Measurements from ENCODE around the gene TRMT112.
A peak's percentile ranks its signal among the peaks of the same experiment; 100 is the strongest.

Gene TRMT112

DNA sequence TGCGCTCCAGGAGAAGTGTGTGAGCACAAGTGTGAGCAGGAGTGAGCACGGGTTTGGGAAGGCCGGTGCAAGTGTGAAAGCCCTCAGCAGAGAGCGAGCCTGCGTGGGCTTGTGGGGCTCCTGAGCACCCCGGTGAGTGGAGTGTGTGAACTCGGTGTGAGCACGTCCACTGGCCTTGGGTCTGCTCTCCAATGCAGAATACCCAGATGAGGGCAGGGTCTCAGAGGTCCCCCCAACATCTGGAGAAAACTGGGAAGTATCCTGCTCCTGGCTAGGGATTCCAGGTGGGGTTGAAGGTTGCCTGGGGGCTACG lies 10.8 kb downstream of the TRMT112 start:
- DNase-seq = no peak

DNA sequence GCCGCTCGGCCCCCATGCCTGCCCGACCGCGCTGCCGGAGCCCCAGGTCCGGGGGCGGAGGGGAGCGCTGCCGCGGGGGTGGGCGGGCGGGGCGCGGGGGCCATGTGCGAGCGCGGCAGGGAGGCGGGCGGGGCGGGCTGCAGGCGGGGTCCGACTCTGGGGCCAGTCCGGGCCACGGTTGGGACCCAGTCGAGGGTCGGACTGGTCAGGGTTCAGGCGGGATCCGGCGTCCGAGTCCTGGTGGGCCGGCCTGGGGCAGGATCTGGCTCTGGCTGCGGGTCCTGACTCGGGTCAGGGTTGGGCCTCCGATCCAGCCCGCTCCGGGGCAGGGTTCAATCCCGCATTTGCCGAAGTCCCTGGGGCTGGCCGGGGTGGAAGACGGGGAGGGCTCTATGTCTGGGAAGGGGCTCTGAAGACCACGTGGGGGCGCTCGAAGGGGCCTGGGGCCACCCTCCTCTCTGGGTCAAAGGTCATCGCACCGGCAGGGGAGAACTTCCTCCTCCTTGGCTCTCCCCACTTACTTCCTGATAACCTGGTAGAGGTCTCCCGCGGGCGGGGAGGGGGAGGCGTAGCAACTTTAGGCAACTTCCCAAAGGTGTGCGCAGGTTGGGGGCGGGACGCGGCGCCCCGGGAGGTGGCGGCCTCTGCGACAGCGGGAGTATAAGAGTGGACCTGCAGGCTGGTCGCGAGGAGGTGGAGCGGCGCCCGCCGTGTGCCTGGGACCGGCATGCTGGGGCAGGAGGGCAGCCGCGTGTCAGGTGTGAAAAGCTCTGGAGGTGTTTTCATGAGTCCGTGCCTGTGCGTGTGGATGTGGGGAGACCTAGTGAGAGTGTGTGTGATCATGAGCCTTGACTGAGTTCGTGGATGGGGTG lies 11.4 kb downstream of the TRMT112 start:
- peak; percentile 59 for DNase-seq

DNA sequence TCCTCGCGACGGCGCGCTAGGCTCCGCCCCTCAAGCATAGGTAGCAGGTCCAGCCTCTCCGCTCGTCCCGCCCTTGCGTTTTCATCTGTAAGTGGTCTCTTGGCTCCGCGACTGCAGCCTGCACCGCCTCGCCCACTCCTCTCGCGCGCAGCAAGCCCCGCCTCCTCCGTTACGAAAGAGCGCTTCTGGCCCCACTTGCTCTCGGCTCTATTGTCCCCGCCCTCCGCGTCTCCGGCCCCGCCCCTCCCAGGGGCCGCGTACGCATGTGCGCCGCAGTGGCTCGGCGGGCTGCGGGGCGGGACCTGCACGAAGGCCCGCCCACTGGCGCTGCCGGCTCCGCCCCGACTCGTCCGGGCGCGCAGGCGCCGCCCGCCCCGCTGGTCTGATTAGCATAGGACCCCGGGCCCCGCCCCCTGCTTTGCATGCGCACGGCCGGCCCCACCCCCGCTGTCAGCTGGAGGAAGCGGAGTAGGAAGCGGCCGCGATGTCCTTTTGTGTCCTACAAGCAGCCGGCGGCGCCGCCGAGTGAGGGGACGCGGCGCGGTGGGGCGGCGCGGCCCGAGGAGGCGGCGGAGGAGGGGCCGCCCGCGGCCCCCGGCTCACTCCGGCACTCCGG lies 12.2 kb downstream of the TRMT112 start, which contains the start of gene ESRRA:
Gene ESRRA (plus strand): TSS at position 450 of the 616 bp plus-strand sequence. CDS start 1,656 bp downstream, outside the sequence.
- DNase-seq = peak; percentile 97

DNA sequence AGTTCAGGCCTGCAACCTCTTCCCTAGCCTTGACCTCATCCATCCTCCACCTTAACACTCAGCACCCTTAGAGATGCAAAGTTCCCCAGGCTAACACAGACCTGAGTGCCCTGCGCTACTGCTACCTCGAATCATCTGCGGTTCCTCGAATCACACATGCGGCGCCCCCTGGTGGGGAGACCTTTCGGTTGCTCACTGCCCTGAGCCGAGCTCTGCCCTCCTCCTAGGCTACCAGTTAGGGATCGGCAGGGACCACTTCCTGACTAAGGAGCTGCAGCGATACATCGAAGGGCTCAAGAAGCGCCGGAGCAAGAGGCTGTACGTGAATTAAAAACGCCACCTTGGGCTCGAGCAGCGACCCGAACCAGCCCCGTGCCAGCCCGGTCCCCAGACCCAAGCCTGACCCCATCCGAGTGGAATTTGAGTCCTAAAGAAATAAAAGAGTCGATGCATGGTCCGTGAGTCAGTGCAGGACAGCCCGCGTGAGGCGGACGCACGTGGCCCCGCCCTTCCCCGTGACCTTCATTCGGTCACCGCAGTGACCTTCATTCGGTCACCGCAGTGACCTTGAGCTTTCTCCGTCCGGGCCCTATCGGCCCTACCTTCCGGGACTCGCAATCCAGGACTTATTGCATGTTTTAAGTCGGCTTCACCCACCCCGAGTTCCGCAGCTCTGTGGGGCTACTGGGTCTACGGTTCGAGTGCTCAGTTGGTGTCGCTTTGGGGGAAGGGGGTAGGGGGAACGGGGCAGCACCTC lies 12.9 kb downstream of the TRMT112 start:
- peak; percentile 92 for DNase-seq

DNA sequence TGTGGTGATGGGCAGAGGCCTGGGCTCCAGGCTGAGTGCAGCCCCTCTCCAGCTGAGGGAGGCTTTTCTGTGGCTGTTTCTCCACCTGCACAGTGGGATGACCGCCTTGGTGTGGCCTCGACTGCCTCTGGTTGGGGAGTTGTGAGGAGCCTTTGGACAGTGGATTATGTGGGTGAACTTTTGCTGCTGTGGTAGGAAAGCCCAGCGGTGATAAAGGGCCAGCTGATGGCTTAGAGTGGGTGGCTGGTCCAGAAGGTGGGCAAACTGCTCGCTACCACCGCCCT lies 13.4 kb downstream of the TRMT112 start:
- no peak for DNase-seq

DNA sequence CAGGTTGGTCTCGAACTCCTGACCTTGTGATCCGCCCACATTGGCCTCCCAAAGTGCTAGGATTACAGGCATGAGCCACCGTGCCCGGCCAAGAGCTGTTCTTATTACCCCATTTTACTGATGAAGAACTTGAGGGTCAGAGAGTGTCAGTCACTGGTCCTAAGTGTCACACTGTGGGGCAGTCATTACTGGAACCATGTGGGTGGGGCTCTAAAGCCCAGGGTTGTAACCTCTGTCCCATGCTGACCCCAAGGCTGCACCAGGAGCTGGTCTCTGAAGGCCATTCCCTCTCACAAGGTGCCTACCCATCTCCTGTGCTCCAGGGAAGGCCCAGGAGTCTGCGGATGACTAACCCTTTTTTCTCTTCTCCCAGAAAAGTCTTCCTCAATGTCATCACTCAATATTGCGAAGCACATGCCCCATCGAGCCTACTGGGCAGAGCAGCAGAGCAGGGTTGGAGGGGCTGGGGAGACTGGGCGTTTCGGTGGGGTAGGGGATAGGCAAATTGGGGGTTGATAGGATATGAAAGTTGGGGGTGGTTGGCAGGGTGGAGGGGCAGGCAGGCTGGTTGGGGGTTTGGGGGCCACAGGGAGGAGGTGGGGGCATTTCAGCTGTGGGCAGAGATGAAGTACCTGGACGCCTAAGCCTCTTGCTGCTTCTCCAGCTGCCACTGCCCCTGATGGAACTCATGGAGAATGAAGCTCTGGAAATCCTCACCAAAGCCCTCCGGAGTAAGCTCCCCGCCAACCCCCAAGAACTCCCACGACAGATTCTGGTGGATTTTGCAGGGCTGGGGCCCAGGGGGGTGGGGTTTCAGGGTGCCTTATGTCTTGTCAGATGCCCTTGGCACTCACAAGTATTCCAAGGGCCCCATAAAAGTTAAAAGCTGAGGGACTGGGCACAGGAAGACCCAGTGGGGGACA lies 14.0 kb downstream of the TRMT112 start:
- no peak for DNase-seq

DNA sequence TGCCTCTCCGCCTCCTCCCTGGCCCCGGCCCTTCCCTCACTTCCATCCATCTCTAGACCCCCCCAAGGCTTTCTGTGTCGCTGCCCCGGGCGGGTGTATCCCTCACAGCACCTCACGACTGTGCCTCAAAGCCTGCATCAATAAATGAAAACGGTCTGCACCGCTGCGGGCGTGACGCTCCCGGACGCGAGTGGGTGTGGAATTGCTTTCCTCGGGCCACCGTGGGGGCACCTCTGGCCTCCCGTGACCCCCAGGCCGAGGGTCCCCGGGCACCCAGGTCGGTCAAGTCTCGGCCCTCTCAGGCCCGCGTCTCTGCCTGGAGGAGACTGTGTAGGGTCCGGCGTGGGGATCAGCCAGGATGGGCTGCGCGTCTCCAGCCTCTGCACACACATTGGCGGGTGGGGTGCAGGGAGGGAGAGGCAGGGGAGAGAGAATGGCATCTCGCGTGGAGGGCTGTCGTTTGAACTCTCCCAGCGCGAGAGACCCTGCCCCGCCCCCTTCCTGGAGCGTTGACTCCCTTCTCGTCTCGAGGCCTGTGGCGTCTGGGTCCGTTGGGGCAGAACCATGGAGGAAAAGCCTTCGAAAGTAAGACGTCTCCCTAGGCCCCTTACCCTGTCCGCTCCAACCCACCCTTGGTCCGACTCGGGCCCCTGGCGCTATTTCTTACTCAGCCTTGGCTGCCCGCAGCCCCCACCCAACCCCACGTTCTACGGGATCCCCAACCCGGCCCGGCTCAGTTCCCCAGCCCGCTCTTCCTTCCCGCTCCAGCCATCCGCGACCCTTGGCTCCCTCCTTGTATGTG lies 17.3 kb downstream of the TRMT112 start, which contains the start of gene CATSPERZ:
Gene CATSPERZ (plus strand): TSS at position 512 of the 802 bp plus-strand sequence. CDS start 53 bp downstream, at position 565.
- no peak for DNase-seq

DNA sequence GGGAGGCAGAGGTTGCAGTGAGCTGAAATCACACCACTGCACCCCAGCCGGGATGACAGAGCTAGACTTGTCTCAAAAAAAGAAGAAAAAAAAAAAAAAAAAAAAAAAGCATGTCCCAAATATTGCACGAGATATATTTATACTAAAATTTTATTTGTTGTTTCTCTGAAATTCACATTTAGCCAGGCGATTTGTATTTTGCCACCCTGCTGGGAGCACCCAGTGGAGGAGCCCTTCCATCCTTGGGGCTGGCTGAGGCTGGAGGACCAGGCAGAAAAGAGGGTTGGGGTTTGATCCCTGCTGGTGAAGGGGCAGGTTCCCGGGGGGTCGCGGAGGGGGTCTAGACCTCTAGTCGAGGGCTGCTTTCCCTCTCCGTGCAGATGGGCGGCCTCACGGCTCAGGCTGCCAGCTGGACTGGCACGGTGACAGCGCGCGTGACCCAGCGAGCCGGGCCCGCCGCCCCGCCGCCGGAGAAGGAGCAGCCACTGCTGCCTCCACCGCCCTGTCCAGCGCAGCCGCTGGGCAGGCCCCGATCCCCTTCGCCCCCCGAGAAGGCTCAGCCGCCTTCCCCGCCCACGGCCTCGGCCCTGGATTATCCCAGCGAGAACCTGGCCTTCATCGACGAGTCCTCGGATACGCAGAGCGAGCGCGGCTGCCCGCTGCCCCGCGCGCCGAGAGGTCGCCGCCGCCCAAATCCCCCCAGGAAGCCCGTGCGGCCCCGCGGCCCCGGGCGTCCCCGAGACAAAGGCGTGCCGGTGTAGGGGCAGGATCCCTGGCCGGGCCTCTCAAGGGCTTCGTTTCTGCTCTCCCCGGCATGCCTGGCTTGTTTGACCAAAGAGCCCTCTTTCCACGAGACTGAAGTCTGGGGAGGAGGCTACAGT lies 18.2 kb downstream of the TRMT112 start:
- no peak for DNase-seq

DNA sequence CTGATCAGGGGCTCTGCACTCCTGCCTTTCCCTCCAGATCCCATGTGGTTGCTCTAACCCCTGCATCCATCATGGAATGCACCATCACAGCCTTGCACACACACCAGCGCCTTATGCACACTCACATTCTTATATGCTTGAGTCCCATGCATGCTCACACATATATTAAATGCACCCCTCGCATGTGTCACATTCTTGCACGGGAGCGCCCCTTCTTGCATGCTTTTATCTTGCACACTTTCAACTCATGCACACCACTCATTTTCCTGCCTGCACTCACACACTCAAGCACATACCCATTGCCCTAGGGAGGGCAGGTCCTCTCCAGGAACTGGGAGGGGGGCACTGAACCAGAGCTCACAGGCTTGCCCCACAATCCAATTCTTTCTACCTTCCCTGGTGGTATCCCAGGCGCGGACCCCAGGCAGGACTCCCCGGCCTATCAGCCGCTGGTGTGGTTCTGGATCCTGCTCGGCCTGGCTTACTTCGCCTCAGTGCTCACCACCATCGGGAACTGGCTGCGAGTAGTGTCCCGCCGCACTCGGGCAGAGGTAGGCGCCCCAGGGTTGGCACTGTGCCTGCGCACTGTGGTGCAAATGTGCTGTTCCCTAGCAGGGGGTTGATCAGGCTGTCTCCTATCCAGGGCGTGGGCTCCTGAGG lies 19.5 kb downstream of the TRMT112 start:
- no peak for DNase-seq

DNA sequence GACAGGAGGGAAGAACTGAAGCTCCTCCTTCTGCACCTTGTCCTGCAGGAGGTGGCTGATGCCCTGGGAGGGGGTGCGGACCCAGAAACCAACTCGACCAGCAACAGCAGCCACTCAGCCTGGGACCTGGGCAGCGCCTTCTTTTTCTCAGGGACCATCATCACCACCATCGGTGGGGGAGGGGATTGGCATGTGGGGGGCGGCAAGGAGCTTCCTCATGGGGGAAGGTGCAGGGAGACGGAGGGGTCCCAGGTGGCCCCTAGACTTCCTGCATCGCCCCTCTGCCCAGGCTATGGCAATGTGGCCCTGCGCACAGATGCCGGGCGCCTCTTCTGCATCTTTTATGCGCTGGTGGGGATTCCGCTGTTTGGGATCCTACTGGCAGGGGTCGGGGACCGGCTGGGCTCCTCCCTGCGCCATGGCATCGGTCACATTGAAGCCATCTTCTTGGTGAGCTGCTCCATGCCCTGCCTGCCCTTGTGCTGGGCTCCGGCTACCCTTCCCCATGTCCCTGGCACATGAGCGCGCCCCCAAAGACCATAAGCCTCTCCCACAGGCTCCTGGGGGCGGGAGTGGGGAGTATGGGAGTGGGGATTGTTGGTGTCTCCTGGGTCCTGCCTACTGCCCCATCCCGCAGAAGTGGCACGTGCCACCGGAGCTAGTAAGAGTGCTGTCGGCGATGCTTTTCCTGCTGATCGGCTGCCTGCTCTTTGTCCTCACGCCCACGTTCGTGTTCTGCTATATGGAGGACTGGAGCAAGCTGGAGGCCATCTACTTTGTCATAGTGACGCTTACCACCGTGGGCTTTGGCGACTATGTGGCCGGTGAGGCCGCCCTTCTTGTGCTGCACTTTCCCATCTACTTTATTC lies 20.3 kb downstream of the TRMT112 start:
- no peak for DNase-seq

DNA sequence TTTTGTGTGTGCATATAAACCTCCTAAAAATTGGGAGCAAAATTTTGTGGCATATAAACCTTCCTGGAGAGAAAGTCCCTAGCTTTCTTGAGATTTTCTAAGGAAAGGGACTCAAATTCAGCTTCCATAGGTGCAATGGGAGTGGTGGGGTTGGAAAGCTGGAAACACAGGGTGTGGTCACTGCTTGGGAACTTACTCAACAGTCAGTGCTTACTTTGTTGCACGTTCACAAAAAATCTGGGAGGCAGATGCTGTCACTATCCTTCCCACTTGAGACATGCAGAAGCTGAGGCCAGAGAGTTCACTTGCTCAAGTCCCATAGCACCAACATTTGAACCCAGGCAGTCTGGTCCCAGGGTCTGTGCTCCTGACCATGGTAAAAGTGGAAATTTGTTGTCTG lies 21.1 kb downstream of the TRMT112 start:
- DNase-seq = no peak

DNA sequence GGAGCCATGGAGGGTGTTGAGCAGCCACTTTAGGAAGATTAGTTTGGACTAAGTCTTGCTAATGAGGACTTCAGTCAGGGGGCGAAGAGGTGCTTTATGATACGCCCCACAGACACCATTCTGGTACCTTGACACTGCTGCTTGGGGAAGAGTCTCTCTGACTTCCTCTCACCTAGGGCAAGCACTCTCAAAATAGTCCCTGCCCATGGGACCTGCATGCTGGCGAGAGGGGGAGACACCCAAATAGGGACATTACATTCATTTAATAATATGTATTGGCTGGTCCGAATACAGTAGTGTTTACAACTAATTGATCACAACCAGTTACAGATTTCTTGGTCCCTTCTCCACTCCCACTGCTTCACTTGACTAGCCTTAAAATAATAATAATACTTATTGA lies 21.6 kb downstream of the TRMT112 start:
- no peak for DNase-seq

DNA sequence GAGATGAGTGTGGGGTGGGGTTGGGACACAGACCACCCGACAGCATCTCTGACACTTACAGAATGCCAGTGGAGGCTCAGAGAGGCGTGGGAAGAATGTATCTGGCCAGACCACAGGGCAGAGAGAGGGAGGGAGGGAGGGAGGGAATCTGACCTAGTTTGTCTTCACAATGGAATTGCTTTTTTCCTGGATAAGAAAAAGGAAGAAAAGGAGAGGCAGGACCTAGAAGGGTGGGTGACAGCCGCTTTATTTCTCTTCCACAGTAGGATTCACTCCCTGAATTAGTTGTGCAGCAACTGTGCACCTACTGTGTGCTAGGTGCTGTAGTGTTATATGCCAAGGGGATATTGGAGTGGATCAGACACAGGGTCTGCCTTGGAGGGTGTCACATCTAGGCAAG lies 22.6 kb downstream of the TRMT112 start:
- no peak for DNase-seq

DNA sequence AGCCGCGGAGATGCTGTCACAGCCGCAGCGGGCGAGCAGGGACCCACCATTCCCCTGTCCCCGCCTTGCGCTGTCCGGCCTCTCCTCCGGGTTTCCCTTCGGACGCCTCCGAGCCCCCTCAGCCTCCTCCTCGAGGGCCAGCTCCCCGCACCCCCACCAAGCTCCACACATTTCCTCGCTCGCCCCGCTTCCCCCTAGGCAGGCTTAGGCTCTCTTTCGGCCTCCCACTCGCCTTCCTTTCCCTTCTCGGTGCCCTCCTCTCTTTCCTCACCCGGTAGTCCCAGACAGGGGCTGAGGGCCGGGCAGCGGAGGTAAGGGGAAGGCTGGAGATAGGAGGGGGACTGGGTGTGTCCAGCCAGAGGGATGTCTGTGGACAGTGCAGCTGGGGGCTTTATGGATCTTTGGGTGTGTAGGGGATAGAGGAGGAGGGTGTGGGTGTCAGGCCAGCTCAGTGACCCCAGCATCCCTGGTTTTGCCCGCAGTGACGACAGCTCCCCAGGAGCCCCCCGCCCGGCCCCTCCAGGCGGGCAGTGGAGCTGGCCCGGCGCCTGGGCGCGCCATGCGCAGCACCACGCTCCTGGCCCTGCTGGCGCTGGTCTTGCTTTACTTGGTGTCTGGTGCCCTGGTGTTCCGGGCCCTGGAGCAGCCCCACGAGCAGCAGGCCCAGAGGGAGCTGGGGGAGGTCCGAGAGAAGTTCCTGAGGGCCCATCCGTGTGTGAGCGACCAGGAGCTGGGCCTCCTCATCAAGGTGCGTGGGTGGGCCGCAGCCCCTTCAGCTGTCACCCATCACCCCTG lies 24.7 kb downstream of the TRMT112 start:
- no peak for DNase-seq

DNA sequence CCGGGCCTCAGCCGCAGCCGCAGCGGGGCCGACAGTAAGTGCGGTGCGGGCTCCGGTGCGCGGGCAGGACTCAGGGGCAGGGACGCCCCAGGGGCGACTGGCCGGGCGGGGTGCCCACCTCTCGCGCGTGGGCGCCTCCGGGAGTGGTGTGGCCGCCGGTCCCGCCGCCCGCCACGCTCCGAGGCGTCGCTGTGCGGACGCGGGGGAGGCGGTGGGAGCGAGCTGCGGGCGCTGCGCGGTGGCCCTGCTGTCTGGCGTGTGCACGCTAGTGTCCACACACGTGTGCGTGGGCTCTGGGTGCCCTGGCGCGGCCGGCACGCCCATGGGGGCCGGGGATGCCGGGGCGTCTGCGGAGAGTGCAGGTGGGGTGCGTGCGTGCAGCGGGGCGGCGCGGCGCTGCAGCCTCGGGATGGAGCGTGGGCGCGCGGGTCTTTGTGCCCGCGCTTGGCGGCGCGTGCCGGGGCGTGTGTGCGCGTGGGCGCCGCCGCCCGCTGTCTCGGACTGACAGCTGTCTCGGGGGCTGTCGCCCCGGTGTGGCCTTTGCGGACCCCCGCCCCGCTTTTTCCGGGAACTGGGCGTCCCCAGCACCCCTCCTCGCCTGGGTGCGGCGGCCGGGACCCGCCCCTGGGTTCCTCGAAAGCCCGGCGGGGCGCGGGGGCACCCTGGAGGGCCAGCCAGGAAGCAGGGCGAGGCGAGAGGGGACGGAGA lies 25.5 kb downstream of the TRMT112 start:
- no peak for DNase-seq

DNA sequence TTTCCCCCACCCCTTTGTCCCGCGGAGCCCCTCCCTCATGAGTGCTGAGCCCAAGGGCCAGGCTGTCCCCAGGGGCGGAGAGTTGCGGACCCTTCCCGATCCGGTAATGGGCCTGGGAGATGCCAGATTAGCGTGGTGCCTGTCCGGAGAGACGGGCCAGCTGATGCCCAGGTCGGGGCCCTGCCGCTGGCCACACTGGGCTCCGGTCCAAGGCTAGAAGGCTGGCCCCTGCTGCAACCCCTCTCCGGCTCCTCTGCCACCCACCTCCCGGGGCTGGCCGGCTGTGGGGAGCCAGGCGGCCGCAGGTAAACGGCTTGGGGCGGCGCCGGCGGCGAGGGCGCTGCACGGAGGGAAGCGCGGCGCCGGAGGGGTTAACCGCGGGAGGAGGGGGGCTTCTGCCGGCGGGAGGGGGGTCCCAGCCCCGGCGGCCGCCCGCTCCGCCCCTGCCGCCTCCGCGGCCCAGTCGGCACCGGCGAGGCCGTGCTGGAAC lies 26.1 kb downstream of the TRMT112 start, which contains the start of gene KCNK4:
Gene KCNK4 (plus strand): TSS at position 41 of the 490 bp plus-strand sequence. CDS start 1,717 bp downstream, outside the sequence.
- DNase-seq = no peak

Measured in EL (cell line).